HG03460 (cell line): ENCODE data around the gene FAM200C.
"Not testable (repeated sequence)": the region's sequence is repeated elsewhere in the genome, so short reads cannot be mapped to it uniquely, and the experiment has no call there.

ENCODE experiments used
- ATAC-seq: cut with Tn5 transposase; IDR thresholded peaks from one replicate; pipeline ENCODE4 v1.9.1; 2021; ENCODE audit not compliant: unreplicated experiment

The FAM200C gene

DNA sequence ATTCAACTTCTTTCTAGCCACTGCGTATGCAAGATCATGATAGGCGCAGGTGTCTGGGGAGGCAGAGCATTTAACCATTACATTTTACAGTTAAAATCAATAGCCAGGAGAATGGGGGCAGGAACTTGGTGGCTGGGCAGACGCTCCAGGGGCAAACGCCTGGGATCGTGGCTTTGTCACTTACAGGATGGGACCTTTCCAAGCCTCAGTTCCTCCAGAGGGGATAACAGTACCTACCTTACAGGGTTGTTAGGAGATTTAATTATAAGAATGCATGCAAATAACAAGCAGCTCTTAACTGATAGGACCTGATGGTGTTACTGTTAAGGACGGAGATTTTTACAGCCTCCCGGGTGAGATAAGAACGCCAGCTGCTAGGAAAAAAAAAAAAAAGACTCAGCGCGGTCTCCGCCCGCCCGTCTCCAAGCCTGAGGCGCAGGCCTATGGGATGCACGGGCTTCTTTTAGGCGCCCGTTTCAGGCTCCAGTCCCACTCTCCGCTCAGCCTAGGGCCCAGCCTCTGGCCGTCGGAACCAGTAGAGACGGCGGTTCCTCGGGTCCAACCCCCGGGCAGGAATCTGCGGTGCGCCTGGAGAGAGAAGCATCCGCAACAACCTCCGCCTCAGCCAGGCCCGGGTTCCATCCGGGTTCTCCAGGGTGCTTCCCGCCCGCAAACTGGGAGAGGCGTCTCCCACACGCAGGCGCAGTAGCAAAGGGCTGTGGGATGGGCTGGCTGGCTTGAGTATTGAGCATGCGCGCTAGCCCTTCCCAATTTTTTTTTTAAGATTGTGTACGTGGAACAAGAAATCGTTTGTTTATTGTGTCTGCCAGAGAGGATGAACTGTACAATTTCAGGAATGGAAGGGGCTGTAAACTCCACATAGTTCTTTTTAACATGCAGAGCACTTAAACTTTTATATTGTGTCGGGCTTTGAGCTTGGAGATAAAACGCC is at the start of gene FAM200C:
TSS of gene FAM200C (minus strand) at position 653 of the 952 bp plus-strand sequence. CDS start 4,564 bp downstream, outside the sequence.
- peak; percentile 92 for ATAC-seq

DNA sequence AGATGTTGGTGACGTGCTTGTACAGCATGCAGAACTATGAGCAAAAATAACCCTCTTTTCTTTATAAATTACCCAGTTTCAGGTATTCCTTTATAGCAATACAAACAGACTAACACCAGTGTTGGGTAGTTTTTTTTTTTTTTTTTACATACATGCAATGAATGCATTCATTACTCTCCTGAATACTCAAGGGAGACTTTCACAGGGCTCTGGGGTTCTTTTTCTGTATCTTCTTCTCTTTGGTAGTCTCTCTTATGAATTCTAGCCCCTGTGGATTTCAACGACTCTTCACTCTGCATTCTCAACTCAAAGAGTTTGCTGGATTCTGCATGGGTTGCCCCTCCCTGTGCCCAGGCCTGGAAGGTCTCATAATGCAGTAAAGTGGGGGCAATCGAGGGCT is 49.6 kb upstream of the FAM200C start:
- ATAC-seq: no peak

DNA sequence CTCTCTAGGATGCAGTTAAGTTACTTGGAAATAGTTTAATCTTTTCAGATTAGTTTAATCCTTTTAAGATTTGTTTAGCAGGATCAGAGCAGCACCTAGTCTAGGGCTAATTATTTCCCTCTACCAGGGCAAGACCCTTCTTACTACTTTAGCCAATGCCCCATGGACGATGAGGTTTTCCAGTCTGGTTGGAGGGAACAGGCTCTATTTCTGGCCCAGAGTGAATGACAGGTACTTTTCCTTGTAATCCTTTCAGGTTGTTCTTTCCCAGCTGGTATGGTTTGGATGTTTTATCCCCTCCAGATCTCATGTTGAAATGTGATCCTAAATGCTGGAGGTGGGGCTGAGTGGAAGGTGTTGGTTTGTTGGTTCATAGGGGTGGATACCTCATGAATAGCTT is 49.0 kb upstream of the FAM200C start:
- no peak for ATAC-seq

DNA sequence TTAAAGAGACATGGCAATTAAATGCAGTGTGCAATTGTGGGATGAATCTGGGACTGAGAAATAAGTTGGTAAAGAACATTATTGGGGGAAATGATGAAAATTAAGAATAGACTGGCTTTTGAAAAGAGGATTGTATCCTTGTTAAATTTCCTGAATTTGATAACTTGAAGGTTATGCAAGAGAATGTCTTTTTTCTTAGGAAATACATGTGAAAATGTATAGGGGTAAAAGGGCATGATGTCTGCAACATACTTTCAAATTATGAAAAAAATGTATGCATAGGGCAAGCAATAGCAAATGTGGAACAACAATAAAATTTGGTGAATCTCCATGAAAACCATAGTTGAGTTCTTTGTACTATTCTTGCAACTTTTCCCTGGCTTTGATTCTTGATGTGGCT is 45.9 kb upstream of the FAM200C start:
- no peak for ATAC-seq

DNA sequence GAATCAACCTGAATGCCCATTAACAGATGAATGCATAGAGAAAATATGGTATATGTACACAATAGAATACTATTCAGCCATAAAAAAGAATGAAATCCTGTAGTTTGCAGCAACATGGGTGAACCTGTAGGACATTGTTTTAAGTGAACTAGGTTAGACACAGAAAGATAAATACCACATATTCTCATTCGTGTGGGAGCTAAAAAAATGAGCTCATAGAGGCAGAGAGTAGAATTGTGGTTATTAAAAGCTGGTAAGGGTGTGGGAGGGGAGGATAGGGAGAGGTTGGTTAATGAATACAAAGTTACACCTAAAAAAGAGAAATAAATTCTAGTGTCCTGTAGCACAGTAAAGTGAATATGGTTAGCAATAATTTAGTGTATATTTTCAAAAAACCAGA is 45.3 kb upstream of the FAM200C start:
- ATAC-seq: peak; percentile 35

DNA sequence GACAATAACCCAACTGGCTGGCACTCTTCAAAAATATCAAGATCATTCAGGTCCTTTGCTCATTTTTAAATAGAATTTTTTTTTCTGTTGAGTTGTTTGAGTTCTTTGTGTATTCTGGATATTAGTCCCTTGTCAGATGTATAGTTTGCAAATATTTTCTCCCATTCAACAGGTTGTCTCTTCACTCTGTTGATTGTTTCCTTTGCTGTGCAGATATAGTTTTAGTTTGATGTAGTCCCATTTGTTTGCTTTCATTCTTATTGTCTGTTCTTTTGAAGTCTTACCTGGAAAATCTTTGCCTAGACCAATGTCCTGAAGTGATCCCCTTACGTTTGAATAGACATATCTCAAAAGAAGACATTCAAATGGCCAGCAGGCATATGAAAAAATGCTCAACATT is 44.6 kb upstream of the FAM200C start:
- no peak for ATAC-seq

DNA sequence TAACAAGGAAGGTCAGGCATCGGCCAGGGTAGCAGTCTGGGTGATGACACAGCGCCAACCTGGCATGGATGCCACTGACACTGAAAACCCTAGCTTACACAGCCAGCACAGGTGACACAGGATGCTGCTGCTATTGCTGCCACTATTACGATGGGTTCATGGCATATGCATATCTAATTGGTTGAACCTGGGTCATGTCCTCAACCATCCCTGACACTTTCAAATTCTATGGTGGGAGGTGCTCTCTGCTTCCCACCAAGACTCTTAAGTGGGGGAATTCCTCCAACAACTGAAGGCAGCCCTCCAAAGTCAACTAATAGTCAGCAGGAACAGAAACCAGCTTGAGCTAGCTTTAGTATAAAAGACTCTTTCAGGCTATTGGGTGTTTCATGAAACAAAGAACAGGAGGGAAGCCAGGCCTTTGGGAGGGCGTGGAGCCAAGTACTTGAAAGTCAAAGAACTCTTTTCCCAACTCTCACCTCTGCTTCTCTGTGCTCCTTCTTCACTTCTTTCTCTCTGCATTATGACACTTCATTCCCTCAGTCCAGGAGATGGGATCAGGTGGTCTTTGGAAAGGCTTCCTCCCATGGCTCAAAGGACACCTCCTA is 43.1 kb upstream of the FAM200C start:
- ATAC-seq: peak; percentile 14

DNA sequence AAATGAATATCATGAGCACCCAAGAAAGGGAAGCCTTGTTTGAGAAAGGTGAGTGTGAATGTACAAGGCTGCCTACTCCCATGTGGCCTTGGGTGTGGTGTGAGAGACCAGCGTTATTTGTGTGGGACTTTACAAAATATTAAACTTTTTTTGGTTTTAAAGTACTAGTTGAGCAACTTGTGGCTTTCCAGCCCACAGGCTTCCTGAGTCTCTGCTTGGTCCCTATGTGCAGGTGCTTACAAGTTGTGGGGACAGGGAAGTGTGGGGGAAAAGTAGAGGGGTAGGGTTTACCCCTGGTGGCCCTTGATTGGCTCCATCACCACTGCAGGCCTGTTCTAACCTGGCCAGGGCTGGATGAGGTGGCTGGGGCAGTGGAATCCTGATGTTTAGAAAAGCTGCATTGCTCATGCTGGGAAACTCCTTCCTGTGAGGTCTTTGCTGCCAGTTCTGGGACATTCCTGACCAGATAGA is 41.5 kb upstream of the FAM200C start:
- peak; percentile 35 for ATAC-seq

DNA sequence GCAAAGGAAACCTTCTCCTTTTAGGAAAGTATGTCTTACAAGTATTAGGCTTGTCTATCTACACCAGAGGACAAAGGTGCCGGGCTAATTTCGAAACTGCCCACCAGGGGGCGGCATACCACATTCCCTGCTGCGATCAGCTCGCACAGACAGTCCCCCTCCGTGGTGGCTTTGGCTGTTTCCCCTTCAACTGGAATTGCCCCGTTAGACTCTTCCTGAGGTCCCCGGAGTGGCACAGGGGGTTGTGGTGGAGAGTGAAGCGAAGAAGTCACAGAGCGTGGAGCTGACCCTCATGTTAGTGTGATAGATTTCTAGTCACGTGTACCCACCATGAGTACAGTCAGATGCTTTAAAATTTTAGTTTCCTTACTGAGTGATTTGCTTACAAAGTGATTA is 39.3 kb upstream of the FAM200C start:
- ATAC-seq: peak; percentile 50

DNA sequence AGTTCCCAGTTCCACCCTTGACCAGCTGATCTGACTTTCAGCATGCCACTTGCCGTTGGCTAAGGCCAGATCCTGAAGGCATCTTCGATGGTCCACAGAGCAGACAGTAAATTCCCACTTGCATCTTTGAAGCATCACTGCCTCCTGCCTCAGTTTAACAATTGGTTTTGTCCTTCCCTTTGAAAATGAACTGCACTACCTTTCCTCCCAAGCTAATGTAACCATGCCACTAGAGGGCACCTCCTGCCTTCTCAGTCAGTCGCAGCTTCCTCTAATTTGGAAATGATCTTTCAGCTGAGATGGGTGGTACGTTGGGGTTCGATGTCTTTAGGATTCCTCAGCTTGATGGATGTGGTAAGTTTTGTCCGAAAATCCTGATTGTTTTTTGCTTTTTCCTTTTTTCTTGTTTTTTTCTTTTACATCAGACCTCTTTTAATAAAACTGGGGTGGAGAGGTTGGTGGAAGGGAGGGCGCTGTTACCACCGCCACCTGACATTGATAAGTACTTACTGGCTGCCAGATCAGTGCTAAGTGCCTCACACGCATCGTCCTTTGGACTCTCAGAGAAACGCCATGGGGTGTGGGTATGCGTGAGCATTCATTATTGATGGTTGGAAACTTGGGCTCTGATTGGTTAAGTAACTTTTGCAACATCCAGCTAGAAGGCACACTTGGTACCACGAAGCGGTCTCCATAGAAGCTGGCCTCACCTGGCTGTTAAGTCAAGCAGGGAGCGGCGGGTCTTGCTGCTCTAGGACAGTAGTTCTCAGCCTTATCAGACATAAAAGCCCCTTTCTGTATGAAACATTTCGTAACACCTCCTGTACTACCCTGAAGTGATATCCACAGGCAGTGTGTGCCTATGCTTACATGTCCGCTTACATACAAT is 38.7 kb upstream of the FAM200C start:
- peak; percentile 27 for ATAC-seq

DNA sequence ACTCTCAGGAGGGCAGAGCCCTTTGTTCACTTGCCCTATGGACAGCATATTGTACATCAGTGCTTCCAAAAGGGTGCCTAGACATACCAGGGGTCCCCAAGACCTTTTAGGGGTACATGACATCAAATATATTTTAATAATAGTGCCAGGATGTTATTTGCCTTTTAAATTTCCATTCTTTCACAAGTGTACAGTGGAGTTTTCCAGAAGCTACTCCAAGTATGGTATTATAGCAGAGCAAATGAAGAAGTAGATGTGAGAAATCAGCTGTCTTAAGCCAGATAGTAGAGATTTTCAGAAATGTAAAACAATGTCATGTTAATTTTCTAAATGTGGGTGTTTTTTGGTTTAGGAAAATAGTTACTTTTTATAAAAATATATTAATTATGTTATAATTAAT is 37.4 kb upstream of the FAM200C start:
- ATAC-seq: no peak

DNA sequence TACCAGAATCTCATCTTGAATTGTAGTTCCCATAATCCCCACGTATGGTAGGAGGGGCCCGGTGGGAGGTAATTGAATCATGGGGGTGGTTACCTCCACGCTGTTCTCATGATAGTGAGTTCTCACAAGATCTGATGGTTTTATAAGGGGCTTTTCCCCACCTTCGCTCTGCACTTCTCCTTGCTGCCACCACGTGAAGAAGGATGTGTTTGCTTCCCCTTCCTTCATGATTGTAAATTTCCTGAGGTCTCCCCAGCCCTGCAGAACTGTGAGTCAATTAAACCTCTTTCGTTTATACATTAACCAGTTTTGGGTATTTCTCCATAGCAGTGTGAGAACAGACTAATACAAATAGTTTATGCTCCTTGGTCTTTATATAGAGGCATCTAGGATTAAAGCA is 36.8 kb upstream of the FAM200C start:
- ATAC-seq: not testable (repeated sequence)

DNA sequence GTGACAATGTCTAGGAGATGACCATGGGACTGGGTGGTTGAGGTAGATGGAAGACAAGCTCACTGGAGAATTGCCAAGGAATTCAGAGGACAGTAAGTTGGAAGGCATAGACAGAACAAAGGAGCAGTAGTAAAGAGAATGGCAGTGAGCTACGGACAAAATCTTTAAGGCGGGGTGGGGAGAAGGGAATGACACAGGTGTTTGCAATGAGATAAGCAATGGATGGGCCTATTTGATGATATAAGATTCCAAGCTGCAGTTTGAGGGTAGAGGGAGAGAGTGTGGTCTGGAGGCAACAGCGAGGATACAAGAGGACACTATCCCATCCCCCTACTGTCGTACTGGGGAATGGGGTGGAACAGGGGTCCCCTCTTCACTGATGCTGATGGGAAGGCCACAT is 36.2 kb upstream of the FAM200C start:
- ATAC-seq: no peak

DNA sequence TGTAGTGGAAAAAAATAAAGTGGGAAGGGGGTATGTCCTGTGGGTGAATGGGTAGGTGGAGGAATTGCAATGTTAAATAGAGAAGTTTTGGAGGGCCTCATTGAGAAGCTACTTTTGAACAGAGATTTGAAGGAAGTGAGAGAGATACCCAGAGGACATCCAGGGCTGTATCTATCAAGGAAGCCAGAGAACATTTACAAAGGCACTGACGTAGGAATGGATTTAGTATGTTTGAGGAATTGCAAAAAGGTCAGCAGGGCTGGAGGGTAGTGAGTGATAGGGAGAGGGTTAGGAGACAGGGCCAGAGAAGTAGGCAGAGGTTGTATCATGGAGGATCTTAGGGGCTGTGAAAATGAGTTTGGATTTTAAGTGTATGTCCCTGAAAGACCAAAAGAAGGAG is 35.7 kb upstream of the FAM200C start:
- no peak for ATAC-seq

DNA sequence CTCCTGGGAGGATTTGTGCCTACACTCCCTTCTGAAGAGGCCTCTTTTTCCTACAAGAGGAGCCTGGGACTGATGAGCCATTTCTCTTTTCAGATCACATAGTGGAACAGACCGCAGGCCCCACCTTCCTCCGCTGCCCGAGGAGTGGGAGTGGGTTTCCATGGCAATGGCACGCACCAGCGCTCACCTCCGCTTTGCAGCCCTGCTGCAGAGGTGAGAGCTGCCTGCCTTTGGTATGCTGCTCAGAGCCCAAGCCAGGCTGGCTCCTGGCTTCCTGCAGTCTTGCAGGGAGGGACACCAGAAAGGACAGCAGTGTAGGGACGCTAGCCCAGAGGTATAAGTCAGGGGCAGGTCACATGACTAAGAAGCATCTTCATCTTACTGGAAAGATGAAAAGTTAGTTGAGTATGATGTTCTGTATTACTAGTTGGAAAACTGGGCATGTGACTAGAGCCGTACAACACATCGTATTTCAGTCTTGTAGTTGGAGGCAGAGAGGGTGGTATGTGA is 34.2 kb upstream of the FAM200C start:
- peak; percentile 78 for ATAC-seq

DNA sequence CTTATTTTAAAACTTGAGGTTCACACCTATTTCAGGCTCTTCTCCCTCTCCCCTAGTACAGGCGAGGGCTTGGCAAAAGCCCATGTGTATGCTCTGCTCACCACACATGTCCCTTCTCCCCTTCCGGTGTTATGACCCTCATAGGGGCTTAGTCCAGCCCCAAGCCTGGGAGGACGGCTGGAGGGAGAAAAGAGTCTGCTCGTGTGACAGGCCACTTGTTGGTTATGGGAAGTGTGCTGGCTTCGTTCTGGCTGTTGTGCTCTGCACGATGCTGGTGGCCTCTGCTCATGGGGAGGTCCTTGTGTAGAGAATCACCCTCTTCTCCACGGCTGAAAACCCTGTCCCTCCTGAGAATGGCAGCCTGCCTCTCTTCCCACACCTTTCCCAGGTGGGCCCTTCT is 32.9 kb upstream of the FAM200C start:
- ATAC-seq: no peak

DNA sequence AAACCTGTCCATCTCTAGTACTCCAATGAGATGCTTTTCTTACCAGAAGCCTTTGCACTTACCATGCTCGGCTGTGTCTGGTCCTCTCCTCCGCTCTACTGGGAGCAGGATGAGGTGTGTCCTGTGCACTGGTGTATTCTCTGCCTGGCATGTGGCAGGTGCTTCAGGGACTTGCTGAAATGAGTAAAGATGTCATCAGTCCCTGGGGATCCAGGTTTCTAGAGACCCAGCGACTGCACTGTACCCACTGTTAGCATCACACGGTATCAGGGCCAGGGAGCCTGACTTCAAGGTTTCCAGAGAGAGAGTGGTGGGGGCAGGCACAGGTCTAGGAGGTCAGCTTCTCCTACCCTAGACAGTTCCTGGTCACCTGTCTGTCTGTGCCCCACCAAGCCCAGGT is 32.3 kb upstream of the FAM200C start:
- ATAC-seq: no peak

DNA sequence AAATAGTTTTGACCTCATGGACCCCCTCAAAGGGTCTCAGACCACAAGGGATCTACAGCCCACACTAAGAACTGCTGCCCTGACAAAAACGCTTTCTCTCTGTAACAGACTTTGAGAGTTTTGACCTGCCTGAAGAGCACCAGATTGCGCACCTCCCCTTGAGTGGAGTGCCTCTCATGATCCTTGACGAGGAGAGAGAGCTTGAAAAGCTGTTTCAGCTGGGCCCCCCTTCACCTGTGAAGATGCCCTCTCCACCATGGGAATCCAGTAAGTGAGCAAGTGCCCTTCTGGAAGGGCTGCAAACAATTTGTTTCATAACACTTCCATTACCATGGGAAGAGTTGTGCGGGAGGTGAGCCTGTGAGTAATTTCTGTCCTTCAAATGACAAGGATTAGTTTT is 27.8 kb upstream of the FAM200C start:
- ATAC-seq: no peak

DNA sequence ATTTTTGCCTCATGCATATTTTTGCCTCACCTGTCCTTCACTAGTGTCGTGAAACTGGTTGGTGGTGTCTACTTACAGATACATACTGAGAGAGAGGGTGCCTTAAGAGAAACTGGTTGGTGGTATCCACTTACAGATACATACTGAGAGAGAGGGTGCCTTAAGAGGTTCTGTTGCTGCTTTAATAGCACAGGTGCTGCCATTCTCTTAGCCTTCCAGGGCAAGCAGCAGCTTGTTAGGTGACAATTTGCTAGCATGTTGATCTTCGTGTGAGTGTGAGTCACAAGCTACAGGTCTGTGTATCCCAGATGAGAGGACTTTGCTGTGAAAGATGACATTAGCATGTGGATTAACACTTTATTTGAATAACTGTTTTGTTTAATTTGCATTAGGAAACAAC is 23.2 kb upstream of the FAM200C start:
- no peak for ATAC-seq

DNA sequence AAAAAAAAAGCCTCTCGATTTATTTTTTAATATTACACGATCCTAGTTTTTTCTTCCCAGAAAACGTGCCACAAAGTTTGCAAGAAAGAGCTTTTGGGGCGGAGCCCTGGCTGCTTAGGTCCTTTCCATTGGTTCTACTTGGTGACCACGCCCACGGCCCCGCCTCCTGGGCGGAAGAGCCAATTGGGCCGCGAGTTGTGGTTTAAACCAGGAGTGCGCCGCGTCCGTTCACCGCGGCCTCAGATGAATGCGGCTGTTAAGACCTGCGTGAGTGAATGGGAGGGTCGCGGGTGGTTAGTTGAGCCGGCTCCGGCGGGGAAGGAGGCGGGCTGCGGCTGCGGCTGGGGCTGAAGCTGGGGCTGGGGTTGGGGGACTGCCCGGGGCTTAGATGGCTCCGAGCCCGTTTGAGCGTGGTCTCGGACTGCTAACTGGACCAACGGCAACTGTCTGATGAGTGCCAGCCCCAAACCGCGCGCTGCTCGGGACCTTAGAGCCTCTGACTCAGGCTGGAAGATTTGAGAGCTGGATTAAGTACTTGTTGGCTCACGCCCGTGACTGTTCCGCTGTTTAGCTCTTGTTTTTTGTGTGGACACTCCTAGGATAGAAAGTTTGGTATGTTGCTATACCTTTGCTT is 21.9 kb upstream of the FAM200C start, which contains the start of gene PTTG1:
TSS of gene PTTG1 (plus strand) at position 231 of the 634 bp plus-strand sequence. CDS start 458 bp downstream, outside the sequence.
- peak; percentile 68 for ATAC-seq

DNA sequence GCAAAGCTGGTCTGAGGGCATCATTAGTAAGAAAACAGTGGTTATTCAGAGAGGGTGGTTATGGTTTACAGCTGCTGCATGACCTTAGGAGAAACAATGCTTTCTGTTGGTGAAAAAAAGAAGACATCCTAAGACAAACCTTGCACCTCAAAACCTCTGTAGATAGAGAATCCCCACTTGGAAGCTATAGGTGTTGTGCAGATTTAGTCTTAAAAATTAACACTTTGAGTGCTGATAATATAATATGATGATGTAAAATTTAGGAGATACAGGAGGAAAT is 20.4 kb upstream of the FAM200C start:
- ATAC-seq: no peak
